Neural progenitor cell (in vitro differentiated cells): ENCODE measurements around the gene ZBTB8OS. TPM values are rescaled to one million over a fixed set of nuclear protein-coding genes. Genes with fewer than 3 reads are reported as not detected.
"Not testable (repeated sequence)": the region's sequence is repeated elsewhere in the genome, so short reads cannot be mapped to it uniquely, and the experiment has no call there.

Experiments
- DNase-seq: peaks from one replicate; pipeline ENCODE4 v3.0.0-alpha.2; 2016; ENCODE audit warnings: low spot score
- H2AFZ ChIP-seq: fragments of 200-600 bp; sonication (generic); replicated peaks from 2 replicates; pipeline ENCODE4 v1.6.1; 2016; ENCODE audit warnings: antibody characterized with exemption
- H3F3A ChIP-seq: fragments of 200-600 bp; sonication (generic); 2 replicates; pipeline ENCODE4 v1.6.1; 2016; ENCODE audit warnings: antibody characterized with exemption, low read depth
- H3K27ac ChIP-seq: fragments of 200-600 bp; sonication (generic); 2 replicates; pipeline ENCODE4 v1.5.1; 2016; ENCODE audit warnings: mild to moderate bottlenecking
- H3K27me3 ChIP-seq: fragments of 200-600 bp; sonication (generic); 2 replicates; pipeline ENCODE4 v1.6.1; 2016; ENCODE audit warnings: mild to moderate bottlenecking, moderate library complexity
- H3K36me3 ChIP-seq: fragments of 200-600 bp; sonication (generic); 2 replicates; pipeline ENCODE4 v1.5.1; 2016
- H3K4me1 ChIP-seq: fragments of 200-600 bp; sonication (generic); 2 replicates; pipeline ENCODE4 v1.6.1; 2016; ENCODE audit warnings: mixed run types
- H3K4me2 ChIP-seq: fragments of 200-600 bp; sonication (generic); 2 replicates; pipeline ENCODE4 v1.6.1; 2016
- H3K4me3 ChIP-seq: fragments of 200-600 bp; sonication (generic); 2 replicates; pipeline ENCODE4 v1.5.1; 2016
- H3K79me2 ChIP-seq: fragments of 200-600 bp; sonication (generic); 2 replicates; pipeline ENCODE4 v1.6.1; 2016; ENCODE audit warnings: low read depth
- H3K9ac ChIP-seq: fragments of 200-600 bp; sonication (generic); 2 replicates; pipeline ENCODE4 v1.6.1; 2016
- H3K9me3 ChIP-seq: fragments of 200-600 bp; sonication (generic); 2 replicates; pipeline ENCODE4 v1.5.1; 2016; ENCODE audit warnings: low read depth
- H4K20me1 ChIP-seq: fragments of 200-600 bp; sonication (generic); 2 replicates; pipeline ENCODE4 v1.6.1; 2016; ENCODE audit warnings: low read depth
- H3K27ac Mint-ChIP-seq: 3 replicates; pipeline ENCODE4 v1.8.0; 2021; ENCODE audit warnings: mixed read lengths
- H3K27me3 Mint-ChIP-seq: 2 replicates; pipeline ENCODE4 v1.8.0; 2022; ENCODE audit warnings: low read depth, mild to moderate bottlenecking, inconsistent platforms, moderate library complexity, mixed read lengths; ENCODE audit not compliant: insufficient read depth
- H3K36me3 Mint-ChIP-seq: 3 replicates; pipeline ENCODE4 v1.8.0; 2021; ENCODE audit warnings: mixed read lengths
- H3K4me1 Mint-ChIP-seq: 3 replicates; pipeline ENCODE4 v1.8.0; 2021; ENCODE audit warnings: mixed read lengths
- H3K4me3 Mint-ChIP-seq: 3 replicates; pipeline ENCODE4 v1.8.0; 2021; ENCODE audit warnings: mild to moderate bottlenecking, moderate library complexity, mixed read lengths
- H3K9me3 Mint-ChIP-seq: 3 replicates; pipeline ENCODE4 v1.8.0; 2020; ENCODE audit warnings: mixed read lengths
- EZH2 ChIP-seq: fragments of 200-600 bp; sonication (generic); IDR thresholded peaks from 2 replicates; pipeline ENCODE4 v1.6.1; 2017; ENCODE audit warnings: antibody characterized with exemption, mild to moderate bottlenecking, moderate library complexity
- EZH2phosphoT487 ChIP-seq: fragments of 200-600 bp; sonication (generic); IDR thresholded peaks from 2 replicates; pipeline ENCODE4 v1.6.1; 2017; ENCODE audit warnings: antibody characterized with exemption
- total RNA-seq: library from RNA; depleted of rRNA; stranded (reverse); fragments of >200 nt; gene quantifications from 2 replicates; pipeline ENCODE4 v1.2.3, GENCODE V29; 2015; ENCODE audit warnings: low replicate concordance
- TF ChIP-seq, protein P1 (sequence below): fragments of 200-600 bp; sonication (generic); IDR thresholded peaks from 2 replicates; pipeline ENCODE4 v1.5.1; 2017; ENCODE audit warnings: antibody characterized with exemption, mild to moderate bottlenecking

Gene ZBTB8OS
- total RNA-seq, 1 donor from 2014 or later: 59.8 TPM

DNA sequence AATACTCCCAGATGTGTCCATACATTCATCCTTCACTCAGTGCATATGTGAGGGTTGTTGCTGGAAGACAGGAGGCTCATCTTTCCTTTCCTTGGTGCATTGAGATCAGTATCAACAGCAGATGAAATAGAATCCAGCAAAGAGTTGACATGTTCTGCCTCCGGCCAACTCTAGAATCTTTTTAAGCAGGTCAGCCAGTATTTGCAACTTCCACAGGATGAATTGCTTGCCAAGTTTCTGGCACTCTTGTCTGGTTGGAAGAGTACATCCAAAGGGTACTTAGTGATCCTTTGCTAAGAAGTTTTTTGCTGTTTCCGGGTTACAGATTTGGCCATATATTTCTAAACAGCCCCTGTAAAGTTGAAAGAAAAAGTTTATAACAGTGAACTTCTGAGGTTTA is 31.2 kb upstream of the ZBTB8OS start:
- Histone ChIP-seq H3K79me2 (no peaks in the 10 kb centered on the region), H3K4me1 (no peaks in the 10 kb centered on the region), H3K4me2 (no peak overlapping the region), H3K27me3 (no peaks in the 10 kb centered on the region), H3K36me3 (peaks cover 13% of the 10 kb centered on the region), H3K9ac (no peak overlapping the region), H3K27ac (no peak overlapping the region), H3F3A (peaks cover 64% of the 10 kb centered on the region), H3K9me3 (no peaks in the 10 kb centered on the region), H3K4me3 (no peak overlapping the region), H4K20me1 (peaks cover 2% of the 10 kb centered on the region), H2AFZ (no peak overlapping the region)
- Mint-ChIP-seq H3K36me3 (peaks cover 29% of the 10 kb centered on the region), H3K27ac (no peak overlapping the region), H3K4me1 (no peaks in the 10 kb centered on the region), H3K9me3 (no peaks in the 10 kb centered on the region), H3K27me3 (no peaks in the 10 kb centered on the region), H3K4me3 (no peak overlapping the region)
- TF ChIP-seq, protein P1, sequence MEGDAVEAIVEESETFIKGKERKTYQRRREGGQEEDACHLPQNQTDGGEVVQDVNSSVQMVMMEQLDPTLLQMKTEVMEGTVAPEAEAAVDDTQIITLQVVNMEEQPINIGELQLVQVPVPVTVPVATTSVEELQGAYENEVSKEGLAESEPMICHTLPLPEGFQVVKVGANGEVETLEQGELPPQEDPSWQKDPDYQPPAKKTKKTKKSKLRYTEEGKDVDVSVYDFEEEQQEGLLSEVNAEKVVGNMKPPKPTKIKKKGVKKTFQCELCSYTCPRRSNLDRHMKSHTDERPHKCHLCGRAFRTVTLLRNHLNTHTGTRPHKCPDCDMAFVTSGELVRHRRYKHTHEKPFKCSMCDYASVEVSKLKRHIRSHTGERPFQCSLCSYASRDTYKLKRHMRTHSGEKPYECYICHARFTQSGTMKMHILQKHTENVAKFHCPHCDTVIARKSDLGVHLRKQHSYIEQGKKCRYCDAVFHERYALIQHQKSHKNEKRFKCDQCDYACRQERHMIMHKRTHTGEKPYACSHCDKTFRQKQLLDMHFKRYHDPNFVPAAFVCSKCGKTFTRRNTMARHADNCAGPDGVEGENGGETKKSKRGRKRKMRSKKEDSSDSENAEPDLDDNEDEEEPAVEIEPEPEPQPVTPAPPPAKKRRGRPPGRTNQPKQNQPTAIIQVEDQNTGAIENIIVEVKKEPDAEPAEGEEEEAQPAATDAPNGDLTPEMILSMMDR: no peak
- TF ChIP-seq EZH2: no peak
- no peak for TF ChIP-seq EZH2phosphoT487
- DNase-seq: no peak

DNA sequence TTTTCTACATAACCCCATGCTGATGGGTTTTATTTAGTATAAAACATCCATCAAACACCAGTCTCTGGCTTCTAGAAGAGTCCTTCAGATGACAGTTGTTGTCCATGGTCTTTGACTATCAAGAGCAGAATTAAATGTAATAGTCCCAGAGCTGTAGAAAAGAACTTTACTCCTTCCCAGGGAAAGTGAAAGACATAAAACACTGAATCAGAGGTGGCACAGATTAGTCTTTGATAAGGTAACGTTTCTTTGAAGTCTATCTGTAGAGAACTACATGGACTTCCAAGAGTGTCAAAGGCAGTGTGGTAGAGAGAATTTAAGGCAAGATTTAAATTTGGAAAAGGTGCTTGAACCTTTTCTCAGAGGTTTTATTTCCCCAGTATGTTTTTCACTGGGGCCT is 30.3 kb upstream of the ZBTB8OS start:
- peaks cover 26% of the 10 kb centered on the region for H3K36me3 Mint-ChIP-seq
- Histone ChIP-seq H2AFZ (no peak overlapping the region), H3K36me3 (peaks cover 13% of the 10 kb centered on the region), H3F3A (peaks cover 64% of the 10 kb centered on the region), H3K9me3 (no peaks in the 10 kb centered on the region), H3K4me3 (no peak overlapping the region), H3K27ac (peak overlapping the region; percentile 46), H3K27me3 (no peaks in the 10 kb centered on the region), H3K4me1 (no peaks in the 10 kb centered on the region), H3K9ac (no peak overlapping the region), H3K4me2 (no peak overlapping the region), H3K79me2 (no peaks in the 10 kb centered on the region), H4K20me1 (no peaks in the 10 kb centered on the region)
- H3K27ac Mint-ChIP-seq: no peak overlapping the region
- H3K27me3 Mint-ChIP-seq: peaks cover 2% of the 10 kb centered on the region
- no peak for DNase-seq
- TF ChIP-seq, protein P1: no peak
- TF ChIP-seq EZH2phosphoT487 (no peak), EZH2 (no peak)
- H3K4me1 Mint-ChIP-seq: no peaks in the 10 kb centered on the region
- no peak overlapping the region for H3K4me3 Mint-ChIP-seq
- H3K9me3 Mint-ChIP-seq: no peaks in the 10 kb centered on the region

DNA sequence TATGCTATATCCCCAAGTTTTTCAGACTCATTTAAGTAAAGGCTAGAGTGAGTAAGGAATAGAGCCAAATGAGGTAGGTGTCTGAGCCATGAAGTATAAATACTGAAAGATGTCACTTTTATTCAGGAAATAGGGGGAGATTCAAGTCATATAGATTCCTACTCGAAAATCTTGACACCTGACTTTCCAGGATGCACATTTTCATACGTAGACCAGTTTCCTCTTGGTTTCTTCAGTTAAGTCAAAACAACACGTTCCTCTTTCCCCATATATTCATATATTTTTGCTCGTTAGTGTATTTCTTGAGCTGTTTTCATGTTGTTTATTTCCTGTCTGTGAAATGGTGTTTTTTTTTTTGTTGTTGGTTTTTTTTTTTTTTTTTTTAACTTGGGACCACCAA is 29.6 kb upstream of the ZBTB8OS start:
- H3K4me1 Mint-ChIP-seq, DNase-seq, H3K4me3 Mint-ChIP-seq, H3K4me3 ChIP-seq, H3K4me2 ChIP-seq, H3K27ac ChIP-seq, H3K79me2 ChIP-seq, H3K27me3 ChIP-seq, H3K9me3 ChIP-seq, H2AFZ ChIP-seq, H3K4me1 ChIP-seq, H3K9me3 Mint-ChIP-seq, H3K27ac Mint-ChIP-seq, H3K27me3 Mint-ChIP-seq, H3K9ac ChIP-seq, H4K20me1 ChIP-seq: not testable (repeated sequence)
- peaks cover 27% of the 10 kb centered on the region for H3K36me3 Mint-ChIP-seq
- Histone ChIP-seq H3F3A (peaks cover 58% of the 10 kb centered on the region), H3K36me3 (peaks cover 13% of the 10 kb centered on the region)

DNA sequence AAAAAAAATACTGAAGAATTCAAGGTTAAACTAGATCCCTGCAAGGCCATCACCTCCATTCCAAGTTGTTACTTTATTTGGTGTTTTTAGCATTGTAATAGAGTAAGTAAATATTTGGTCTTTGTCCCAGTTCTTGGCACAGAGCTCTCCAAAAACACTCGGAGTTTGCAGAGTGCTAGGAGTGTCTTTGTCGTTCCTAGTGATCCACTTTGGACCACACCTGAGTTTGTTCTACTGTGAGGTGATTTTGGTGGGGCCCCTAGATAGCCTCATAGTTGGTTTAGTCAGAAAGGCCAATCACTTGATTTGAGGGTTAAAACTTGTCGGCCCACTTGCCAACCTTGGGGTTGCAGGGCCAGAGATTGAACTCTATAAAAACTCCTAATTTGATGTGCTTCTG is 26.6 kb upstream of the ZBTB8OS start:
- no peak for DNase-seq
- peaks cover 44% of the 10 kb centered on the region for H3F3A ChIP-seq
- TF ChIP-seq EZH2 (no peak), EZH2phosphoT487 (no peak)
- TF ChIP-seq, protein P1: no peak
- no peaks in the 10 kb centered on the region for H3K9me3 ChIP-seq
- H3K36me3 ChIP-seq: peaks cover 25% of the 10 kb centered on the region
- Mint-ChIP-seq H3K9me3 (no peaks in the 10 kb centered on the region), H3K27ac (no peak overlapping the region), H3K36me3 (peaks cover 37% of the 10 kb centered on the region), H3K4me1 (no peaks in the 10 kb centered on the region), H3K27me3 (peaks cover 2% of the 10 kb centered on the region), H3K4me3 (no peak overlapping the region)
- peaks cover 7% of the 10 kb centered on the region for H4K20me1 ChIP-seq
- no peaks in the 10 kb centered on the region for H3K4me1 ChIP-seq
- H3K9ac ChIP-seq: no peak overlapping the region
- H3K79me2 ChIP-seq: no peaks in the 10 kb centered on the region
- no peak overlapping the region for H2AFZ ChIP-seq
- no peak overlapping the region for H3K27ac ChIP-seq
- no peak overlapping the region for H3K4me3 ChIP-seq
- H3K4me2 ChIP-seq: no peak overlapping the region
- H3K27me3 ChIP-seq: no peaks in the 10 kb centered on the region

DNA sequence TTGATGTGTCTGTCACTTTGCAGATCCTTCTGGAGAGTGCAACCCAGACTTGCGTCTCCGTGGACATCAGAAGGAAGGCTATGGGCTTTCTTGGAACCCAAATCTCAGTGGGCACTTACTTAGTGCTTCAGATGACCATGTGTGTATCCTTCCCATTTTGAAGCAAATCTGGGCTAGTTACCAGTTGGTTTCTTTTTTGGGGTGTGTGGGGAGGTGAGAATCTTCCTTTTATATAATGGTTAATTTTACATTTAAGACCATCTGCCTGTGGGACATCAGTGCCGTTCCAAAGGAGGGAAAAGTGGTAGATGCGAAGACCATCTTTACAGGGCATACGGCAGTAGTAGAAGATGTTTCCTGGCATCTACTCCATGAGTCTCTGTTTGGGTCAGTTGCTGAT is 18.4 kb upstream of the ZBTB8OS start:
- H3K9me3 ChIP-seq, H3K9ac ChIP-seq, H3K27me3 ChIP-seq, H2AFZ ChIP-seq, H3K4me2 ChIP-seq, H3K27ac Mint-ChIP-seq, H3K27ac ChIP-seq, H3K4me1 Mint-ChIP-seq, H3K9me3 Mint-ChIP-seq, H3K4me3 Mint-ChIP-seq, DNase-seq, H3K27me3 Mint-ChIP-seq, H3K4me1 ChIP-seq, H3K4me3 ChIP-seq: not testable (repeated sequence)
- H3K36me3 Mint-ChIP-seq: peaks cover 48% of the 10 kb centered on the region
- Histone ChIP-seq H3K36me3 (peaks cover 39% of the 10 kb centered on the region), H3F3A (peaks cover 28% of the 10 kb centered on the region), H3K79me2 (peaks cover 52% of the 10 kb centered on the region), H4K20me1 (peaks cover 38% of the 10 kb centered on the region)
